ENCODE data around the gene EFEMP2.

- TF ChIP-seq CTCF (IDR thresholded peaks at IDR 0.05) (no peak), POLR2AphosphoS5 (IDR thresholded peaks at IDR 0.05) (no peak)
Observed at GRCh38 chr11:65895482-65895981, 22.9 kb upstream of the EFEMP2 start.
